ENCODE data around the gene PPP1R37.
A peak's percentile ranks its signal among the peaks of the same experiment; 100 is the strongest.

Gene PPP1R37

GRCh38 chr19:45133661-45134060 lies 40.7 kb downstream of the PPP1R37 start:
- in situ Hi-C loops (cut with HindIII; ENCODE audit: low sequenced_read_pairs), result no loop called here
- TF ChIP-seq CTCF (IDR thresholded peaks at IDR 0.05; ENCODE audit: low read depth, low read length, missing control alignments), result no peak
- DNase-seq (ENCODE audit: low read depth), result no peak
- no peak overlapping the region for H3K4me3 ChIP-seq (ENCODE audit: low read depth, low read length)

GRCh38 chr19:45135176-45135885 lies 42.4 kb downstream of the PPP1R37 start:
- no peak for DNase-seq (ENCODE audit: low read depth)
- in situ Hi-C loops (cut with HindIII; ENCODE audit: low sequenced_read_pairs), result no loop called here
- no peak for TF ChIP-seq CTCF (IDR thresholded peaks at IDR 0.05; ENCODE audit: low read depth, low read length, missing control alignments)
- H3K4me3 ChIP-seq (ENCODE audit: low read depth, low read length), result no peak overlapping the region

GRCh38 chr19:45136507-45137178 lies 43.7 kb downstream of the PPP1R37 start:
- no peak for TF ChIP-seq CTCF (IDR thresholded peaks at IDR 0.05; ENCODE audit: low read depth, low read length, missing control alignments)
- in situ Hi-C loops (cut with HindIII; ENCODE audit: low sequenced_read_pairs), result no loop called here
- DNase-seq (ENCODE audit: low read depth), result no peak
- no peak overlapping the region for H3K4me3 ChIP-seq (ENCODE audit: low read depth, low read length)

- no peak for TF ChIP-seq CTCF (IDR thresholded peaks at IDR 0.05; ENCODE audit: low read depth, low read length, missing control alignments)
- in situ Hi-C loops (cut with HindIII; ENCODE audit: low sequenced_read_pairs), result no loop called here
- H3K4me3 ChIP-seq (ENCODE audit: low read depth, low read length), result no peak overlapping the region
- DNase-seq (ENCODE audit: low read depth), result peak; percentile 35
Observed at GRCh38 chr19:45137179-45137761, 44.3 kb downstream of the PPP1R37 start.

GRCh38 chr19:45138303-45138751 lies 45.3 kb downstream of the PPP1R37 start:
- no peak overlapping the region for H3K4me3 ChIP-seq (ENCODE audit: low read depth, low read length)
- in situ Hi-C loops (cut with HindIII; ENCODE audit: low sequenced_read_pairs), result no loop called here
- TF ChIP-seq CTCF (IDR thresholded peaks at IDR 0.05; ENCODE audit: low read depth, low read length, missing control alignments), result no peak
- no peak for DNase-seq (ENCODE audit: low read depth)

- TF ChIP-seq CTCF (IDR thresholded peaks at IDR 0.05; ENCODE audit: low read depth, low read length, missing control alignments), result no peak
- in situ Hi-C loops (cut with HindIII; ENCODE audit: low sequenced_read_pairs), result no loop called here
- H3K4me3 ChIP-seq (ENCODE audit: low read depth, low read length), result no peak overlapping the region
- DNase-seq (ENCODE audit: low read depth), result no peak
Observed at GRCh38 chr19:45139286-45140143, 46.5 kb downstream of the PPP1R37 start.

All from astrocyte of the cerebellum (primary cell).